Limb (tissue), 2 donors: ENCODE measurements around the gene NDFIP1.
"Not testable (repeated sequence)": the region's sequence is repeated elsewhere in the genome, so short reads cannot be mapped to it uniquely, and the experiment has no call there.

Source experiments
- DNase-seq, 2 donors: peaks; one replicate each; pipeline ENCODE4 v3.0.0-alpha.2; 2016; ENCODE audit errors: extremely low spot score in 2 of 2

The NDFIP1 gene, protein sequence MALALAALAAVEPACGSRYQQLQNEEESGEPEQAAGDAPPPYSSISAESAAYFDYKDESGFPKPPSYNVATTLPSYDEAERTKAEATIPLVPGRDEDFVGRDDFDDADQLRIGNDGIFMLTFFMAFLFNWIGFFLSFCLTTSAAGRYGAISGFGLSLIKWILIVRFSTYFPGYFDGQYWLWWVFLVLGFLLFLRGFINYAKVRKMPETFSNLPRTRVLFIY

DNA sequence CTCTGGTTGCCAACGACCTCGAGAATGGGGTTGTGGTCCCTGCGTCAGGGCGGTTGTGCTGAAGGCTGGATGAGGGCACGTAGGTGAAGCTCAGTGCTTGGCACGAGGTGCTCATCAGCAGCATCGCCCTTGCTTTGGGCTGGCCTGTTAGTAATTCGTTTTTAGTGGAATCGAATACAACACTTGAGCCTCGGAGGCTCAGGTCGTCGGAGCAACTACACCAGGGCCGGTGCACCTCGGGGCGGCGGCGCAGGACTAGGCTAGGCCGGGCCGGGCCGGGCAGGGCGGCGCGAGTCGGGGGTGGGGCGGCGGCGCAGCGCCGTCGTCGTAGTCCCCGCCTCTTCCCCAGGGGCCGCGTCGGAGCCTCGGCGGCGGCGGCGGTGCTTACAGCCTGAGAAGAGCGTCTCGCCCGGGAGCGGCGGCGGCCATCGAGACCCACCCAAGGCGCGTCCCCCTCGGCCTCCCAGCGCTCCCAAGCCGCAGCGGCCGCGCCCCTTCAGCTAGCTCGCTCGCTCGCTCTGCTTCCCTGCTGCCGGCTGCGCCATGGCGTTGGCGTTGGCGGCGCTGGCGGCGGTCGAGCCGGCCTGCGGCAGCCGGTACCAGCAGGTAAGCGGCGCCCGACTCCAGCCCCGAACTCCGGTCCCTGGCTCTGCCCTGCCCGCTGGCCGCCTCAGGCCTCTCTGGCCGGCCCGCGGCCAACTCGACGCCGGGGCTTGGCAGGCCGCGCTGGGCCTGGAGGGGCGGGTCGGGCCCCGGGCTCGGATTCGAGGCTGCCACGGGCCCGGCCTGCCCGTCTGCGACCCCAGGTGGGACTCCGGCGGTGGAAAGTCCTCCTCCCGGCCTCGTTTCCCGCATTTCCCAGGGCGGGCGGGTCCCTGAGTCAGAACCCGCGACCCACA, at the start of gene NDFIP1:
TSS of gene NDFIP1 (plus strand) at position 348 of the 899 bp plus-strand sequence. CDS start at position 544, 196 bp downstream.
- DNase-seq: peak; percentile 71 to 92

DNA sequence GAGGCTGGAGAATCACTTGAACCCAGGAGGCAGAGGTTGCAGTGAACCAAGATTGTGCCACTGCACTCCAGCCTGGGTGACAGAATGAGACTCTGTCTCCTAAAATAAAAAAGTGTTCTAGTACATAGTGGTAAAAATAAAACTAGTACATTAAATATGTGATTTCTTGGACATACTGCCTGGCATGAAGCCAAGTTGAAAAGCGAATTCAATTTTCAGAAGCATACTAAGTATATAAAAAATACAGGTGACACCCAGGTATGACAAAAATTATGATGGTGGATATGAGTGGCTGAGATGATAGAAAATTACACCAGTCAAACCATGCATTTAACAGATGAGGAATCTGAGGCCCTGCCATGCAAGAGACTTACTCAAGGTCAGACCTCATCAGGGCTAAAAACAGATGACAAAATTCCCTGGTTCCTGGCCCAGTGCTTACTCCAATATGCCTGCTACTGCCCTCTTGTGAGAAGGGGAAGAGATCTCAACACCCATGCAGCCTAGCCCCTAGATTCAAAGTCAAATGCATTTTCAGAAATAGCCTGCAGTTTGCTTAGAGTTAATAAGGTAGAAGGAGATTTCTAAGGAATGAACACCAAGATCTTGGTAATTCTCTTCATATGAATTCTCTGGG, 49.2 kb upstream of the NDFIP1 start:
- no peak for DNase-seq

DNA sequence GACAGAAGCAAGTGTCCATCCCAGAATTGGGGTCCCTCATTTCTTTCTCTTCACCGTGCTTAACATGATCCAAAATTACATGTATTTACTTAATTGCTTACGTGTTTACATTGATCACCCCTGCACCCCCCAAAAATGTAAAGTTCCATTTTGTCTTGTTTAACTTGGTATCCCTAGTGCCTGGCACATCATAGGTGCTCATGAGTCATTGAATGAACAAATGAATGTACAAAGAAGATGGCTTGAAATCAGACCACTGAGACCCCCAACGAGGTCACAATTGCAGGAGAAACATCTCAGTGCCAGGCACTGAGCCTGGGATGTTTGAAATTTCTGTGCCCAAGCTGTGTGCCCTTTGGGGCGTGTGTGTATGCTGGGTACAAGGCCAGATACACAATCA, 45.2 kb upstream of the NDFIP1 start:
- no peak for DNase-seq

- peak; percentile 80 to 88 for DNase-seq
Measured at GRCh38 chr5:142063878-142064331, 44.7 kb upstream of the NDFIP1 start.

DNA sequence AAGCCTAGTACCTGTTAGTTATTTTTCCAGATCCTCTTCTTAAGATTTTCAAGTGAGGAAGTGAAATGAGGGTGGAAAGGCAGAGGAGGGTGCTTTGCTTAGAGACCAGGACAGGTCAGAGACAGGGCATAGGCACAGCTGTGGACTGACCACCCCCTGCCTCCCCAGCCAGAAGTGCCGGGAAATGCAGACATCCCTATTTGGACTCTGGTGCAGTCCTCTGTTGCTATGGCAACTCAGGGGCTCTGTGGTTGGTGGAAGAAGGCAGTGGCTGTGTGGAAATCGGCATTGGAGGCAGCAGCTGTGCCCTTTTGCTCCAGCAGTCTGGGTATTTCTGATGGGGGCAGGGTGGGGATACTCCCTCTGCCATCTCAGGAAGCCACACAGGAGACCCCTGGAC, 43.3 kb upstream of the NDFIP1 start:
- DNase-seq: peak in 1 of 2 donors; percentile 67

GRCh38 chr5:142069606-142070399, 38.8 kb upstream of the NDFIP1 start:
- no peak for DNase-seq

DNA sequence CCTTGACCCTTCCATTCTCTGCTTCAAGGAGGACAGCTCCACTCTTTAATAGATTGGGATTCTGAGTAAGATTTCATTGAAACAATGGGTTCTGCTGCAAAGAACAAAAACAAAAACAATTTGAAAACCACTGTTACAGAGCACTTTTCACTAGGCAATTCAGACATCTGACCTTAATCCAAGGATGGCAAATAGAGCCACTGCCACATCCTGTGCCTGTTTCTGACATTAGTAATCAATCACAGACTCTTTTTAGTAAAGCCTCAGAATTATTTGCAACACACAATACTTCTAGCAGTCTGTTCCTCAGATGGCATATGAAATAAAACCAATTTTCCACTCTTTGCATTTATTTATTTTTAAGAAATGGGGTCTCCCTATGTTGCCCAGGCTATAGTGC, 37.8 kb upstream of the NDFIP1 start:
- no peak for DNase-seq

GRCh38 chr5:142072488-142072887, 36.1 kb upstream of the NDFIP1 start:
- DNase-seq: no peak

DNA sequence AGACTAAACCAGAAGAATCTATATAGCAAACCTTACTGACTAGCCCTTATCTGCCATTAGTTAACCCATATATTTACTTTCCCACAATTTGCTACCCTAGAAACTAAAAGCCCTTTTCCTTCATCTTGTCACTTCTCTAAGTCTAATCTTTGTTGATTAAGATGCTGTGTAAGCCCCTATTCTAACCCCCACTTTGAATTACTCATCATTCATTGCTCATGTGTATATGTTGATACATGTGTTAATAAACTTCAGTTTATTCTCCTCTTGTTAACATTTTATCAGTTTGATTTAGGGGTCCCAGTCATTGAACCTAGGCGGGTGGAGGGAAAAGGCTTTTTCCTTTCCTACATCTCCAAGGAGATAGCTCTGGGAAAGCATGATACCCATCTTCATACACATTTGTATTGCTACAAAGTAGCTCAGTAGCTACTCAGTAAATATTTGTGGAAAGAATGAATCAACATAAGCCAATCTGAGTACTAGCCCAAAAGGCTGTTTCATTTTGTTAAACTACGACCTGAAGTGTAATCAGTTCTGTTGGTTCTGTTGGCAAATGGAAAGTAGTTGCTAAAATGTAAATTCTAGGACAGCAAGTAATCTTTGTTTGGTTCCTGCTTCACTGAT, 35.1 kb upstream of the NDFIP1 start:
- DNase-seq: no peak

- DNase-seq: no peak
Measured at GRCh38 chr5:142074006-142074405, 34.6 kb upstream of the NDFIP1 start.

DNA sequence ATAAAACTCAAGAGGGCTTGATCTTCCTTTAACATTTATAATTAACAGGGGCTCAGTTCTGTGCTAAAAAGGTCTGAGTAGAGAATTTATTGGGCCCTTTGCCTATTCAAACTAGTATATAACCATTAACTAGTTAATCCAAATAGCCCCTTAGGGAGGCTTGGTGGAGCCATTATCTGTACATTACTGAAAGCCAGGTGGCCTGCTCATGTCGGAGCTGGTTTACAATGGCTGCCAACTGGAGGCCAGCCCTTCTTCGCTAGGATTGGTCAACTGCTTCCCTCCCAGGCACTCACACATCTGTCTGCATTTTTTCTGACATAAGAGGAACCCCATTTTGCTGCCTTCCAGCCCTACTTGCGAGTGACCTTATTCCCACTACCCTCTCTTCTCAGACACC, 30.4 kb upstream of the NDFIP1 start:
- no peak for DNase-seq

GRCh38 chr5:142078706-142079105, 29.9 kb upstream of the NDFIP1 start:
- no peak for DNase-seq

DNA sequence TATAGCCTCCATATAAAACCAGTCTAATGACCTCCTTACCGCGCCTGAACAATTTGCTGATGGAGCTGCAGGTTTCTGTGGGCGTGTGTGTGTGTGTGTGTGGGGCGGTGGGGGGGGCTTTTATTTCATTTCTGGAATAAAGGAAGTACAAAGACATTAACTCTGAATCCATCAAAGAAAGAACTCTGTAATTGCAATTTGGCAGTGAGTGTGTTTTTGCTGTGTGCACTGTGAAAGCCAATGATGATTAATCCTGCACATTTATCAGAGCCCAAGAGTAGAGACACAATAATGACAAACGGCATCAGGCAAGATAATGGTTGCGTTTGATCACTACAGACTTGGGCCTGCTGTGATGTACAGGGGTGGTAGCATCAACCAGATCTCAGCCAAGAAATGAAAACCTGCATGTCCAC, 29.3 kb upstream of the NDFIP1 start:
- peak in 1 of 2 donors; percentile 53 for DNase-seq

DNA sequence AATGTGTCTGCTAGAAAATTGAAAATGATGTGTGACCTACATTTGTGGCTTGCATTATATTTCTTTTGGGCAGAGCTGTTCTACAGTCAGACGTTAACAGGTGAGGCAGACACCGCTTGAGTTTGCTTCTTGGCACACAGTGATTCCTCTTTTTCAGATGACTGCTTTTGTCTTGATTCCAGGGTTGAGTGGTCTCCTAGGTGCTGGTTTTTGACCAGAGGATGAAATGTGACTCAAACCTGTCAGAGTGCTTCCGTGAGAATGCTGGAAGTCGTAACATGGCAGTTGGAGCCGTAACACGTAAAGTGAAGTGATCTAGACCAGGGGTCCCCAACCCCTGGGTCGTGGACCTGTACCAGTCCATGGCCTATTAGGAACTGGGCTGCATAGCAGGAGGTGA, 28.3 kb upstream of the NDFIP1 start:
- DNase-seq: no peak

DNA sequence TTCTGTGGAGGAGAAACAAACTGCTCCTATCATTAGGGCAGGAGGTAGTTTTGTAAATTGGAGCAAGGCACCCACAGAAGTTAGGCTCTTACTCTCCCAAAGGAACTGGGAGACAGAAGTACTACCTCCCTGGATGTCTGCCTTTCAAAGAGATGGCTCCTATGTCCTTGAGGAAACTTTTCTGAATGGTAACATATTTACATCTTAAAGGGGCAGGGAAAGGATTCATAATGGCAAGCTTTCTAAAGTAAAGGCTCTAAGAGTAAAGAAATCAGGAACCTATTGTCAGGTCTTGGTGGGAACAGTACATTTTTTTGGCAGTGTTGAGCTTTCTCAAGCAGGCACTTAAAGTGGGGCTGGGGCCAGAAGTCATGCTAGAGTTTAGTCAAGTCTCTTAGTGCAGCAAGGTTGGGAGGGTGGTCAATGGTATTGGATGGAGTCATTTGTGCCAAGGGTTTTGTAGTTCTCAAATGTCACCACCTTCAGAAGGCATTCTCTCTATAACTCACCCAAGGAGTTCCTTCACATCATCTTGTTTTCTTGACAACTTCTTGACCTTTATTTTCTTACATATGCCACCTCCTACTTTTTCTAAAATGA, 26.3 kb upstream of the NDFIP1 start:
- no peak for DNase-seq

DNA sequence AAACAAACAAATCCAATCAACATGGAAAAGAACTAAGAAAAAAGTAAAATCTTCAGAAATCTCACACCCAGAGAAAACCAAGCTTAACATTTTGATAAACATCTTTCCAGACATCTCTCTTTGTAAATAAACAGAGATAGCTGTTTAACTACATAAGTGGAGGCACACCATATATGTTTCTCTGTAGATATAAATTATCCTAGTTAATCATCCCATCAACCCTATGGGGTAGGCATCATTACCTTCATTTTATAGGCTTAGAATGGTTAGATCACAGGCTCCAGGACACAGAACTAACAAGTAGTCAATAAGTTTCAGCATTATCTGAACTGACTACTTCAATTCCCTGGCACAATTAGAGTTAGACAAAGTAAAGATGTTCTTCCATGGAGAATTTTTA, 22.4 kb upstream of the NDFIP1 start:
- no peak for DNase-seq

DNA sequence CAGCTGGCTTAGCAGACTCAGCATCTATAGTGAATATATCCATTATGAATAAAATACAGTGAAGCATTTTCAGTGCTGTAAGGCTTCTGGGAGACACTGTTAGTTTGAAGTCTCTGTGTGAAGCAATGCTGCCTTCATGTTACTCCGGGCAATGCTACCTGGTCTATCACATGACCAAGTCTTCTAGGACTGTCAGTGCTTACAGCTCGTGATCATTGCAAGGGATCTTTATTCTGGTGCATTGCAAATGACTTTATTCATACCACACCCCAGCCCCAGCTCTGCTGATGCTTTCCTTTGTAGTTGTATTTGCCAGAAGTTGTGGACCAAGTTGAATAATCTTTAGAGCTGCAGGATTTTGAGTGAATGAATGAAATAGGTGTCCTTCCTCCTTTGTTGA, 21.9 kb upstream of the NDFIP1 start:
- no peak for DNase-seq

DNA sequence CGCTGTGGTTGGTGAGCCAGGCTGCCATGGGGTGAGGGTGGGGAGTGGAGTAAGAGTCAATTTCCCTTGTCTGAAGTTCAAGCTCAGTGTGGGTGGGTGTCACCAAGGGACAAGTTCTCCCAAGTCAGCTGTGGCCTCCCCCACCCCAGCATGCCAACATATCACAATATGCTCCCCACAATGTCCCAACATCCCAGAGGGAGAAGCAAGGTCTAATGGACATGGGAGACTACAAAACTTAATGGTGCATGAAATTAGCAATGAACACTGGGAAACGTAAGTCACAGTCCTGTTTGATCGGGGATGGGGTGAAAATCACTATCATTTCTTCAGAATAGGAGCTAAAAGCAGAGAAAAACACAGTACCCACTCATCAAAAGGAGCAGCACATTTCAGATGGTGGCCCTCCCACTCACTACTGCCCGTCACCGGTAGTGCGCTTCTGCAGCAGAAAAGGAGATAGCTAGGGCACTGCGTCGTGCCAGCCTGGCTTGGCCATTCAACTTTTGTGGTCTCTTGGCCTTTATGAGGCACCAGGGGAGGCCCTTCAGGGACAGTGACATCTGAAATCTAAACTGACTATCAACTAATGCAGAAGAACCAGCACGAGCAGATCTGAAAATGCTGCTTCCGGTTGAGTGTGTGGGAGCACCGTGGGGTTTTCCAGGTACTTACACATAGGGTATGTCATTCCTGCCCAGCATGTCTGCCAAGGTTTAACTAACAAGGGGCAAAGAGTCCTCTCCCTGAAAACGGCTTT, 20.5 kb upstream of the NDFIP1 start:
- no peak for DNase-seq

DNA sequence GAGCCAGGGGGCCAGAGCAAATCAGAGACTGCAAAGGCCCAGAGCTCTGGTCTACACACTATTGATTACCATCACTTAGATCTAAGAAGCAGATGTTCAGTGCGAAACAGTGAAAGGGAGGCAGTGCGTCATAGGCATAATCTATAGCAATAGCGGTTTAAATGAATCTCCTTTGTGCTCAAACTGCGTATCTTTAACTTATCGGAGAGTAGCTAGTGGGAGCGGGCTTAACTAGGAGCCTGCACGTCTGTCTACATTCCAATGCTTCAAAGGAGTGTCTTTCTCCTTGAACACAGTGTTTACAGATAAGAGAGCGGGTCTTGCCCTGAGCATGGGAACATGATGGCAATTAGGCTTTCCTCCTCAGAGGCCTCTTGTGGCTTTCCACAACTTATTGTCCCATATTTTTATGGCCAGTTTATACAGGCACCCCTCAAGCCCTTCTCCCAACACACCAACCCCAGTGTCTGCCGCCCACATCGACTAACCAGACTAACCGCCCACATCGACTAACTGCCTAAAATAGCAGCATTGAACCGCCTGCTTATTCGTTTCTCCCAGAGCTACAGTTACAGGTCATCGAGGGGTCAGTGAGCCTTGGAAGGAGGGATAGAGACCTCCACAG, 19.6 kb upstream of the NDFIP1 start:
- not testable (repeated sequence) for DNase-seq
